Prostate gland (tissue), 2 donors: Measurements from ENCODE around the gene CCDC91.

Experiments used
- CTCF ChIP-seq, 4 experiments: fragments of 200-600 bp in 2 of 4; fragments of 450-650 bp in 2 of 4; sonication (generic) in 2 of 4; IDR thresholded peaks; 1 replicate in 3 of 4; 2 replicates in 1 of 4; pipeline ENCODE4 v1.5.1; 2016 to 2019; ENCODE audit warnings: antibody characterized with exemption in 4 of 4, mild to moderate bottlenecking in 2 of 4, moderate library complexity in 2 of 4
- POLR2AphosphoS5 ChIP-seq: sonication (generic); formaldehyde crosslinking; IDR thresholded peaks from one replicate; pipeline ENCODE4 v1.6.1; 2017; ENCODE audit warnings: antibody characterized with exemption

GRCh38 chr12:28585146-28585545, 394.9 kb downstream of the CCDC91 start:
- TF ChIP-seq CTCF (IDR thresholded peaks at IDR 0.05) (no peak), POLR2AphosphoS5 (no peak)
